LoVo (cell line): Measurements from ENCODE around the gene NOL4L.

ENCODE experiments used
- DNase-seq: peaks from one replicate; pipeline ENCODE4 v3.0.0-alpha.2; 2016; ENCODE audit warnings: low spot score

Gene NOL4L

GRCh38 chr20:32560989-32561830 lies 23.9 kb downstream of the NOL4L start:
- no peak for DNase-seq

GRCh38 chr20:32560482-32560988 lies 24.6 kb downstream of the NOL4L start:
- no peak for DNase-seq

- DNase-seq: no peak
These were observed 25.3 kb downstream of the NOL4L start for GRCh38 chr20:32559753-32560380.

- no peak for DNase-seq
These were observed 25.9 kb downstream of the NOL4L start for GRCh38 chr20:32559205-32559752.

- no peak for DNase-seq
These were observed 26.6 kb downstream of the NOL4L start for GRCh38 chr20:32558526-32558925.

- no peak for DNase-seq
These were observed 27.8 kb downstream of the NOL4L start for GRCh38 chr20:32557319-32557718.

- DNase-seq: no peak
These were observed 28.6 kb downstream of the NOL4L start for GRCh38 chr20:32556312-32557184.

- DNase-seq: no peak
These were observed 29.5 kb downstream of the NOL4L start for GRCh38 chr20:32555584-32555983.

- DNase-seq: no peak
These were observed 30.2 kb downstream of the NOL4L start for GRCh38 chr20:32554965-32555289.

GRCh38 chr20:32553618-32554017 lies 31.5 kb downstream of the NOL4L start:
- no peak for DNase-seq

- no peak for DNase-seq
These were observed 33.4 kb downstream of the NOL4L start for GRCh38 chr20:32551693-32552092.

- DNase-seq: no peak
These were observed 35.3 kb downstream of the NOL4L start for GRCh38 chr20:32549842-32550241.

- no peak for DNase-seq
These were observed 37.4 kb downstream of the NOL4L start for GRCh38 chr20:32547753-32548034.

- no peak for DNase-seq
These were observed 38.0 kb downstream of the NOL4L start for GRCh38 chr20:32546918-32547752.

- DNase-seq: no peak
These were observed 40.0 kb downstream of the NOL4L start for GRCh38 chr20:32544893-32545840.

GRCh38 chr20:32544260-32544722 lies 40.8 kb downstream of the NOL4L start:
- no peak for DNase-seq

- no peak for DNase-seq
These were observed 41.4 kb downstream of the NOL4L start for GRCh38 chr20:32543570-32544259.

GRCh38 chr20:32542259-32542615 lies 42.9 kb downstream of the NOL4L start:
- DNase-seq: no peak

GRCh38 chr20:32541323-32542258 lies 43.5 kb downstream of the NOL4L start:
- no peak for DNase-seq
